Measurements from ENCODE around the gene ALAS1. TPM values are rescaled to one million over a fixed set of nuclear protein-coding genes. Genes with fewer than 3 reads are reported as not detected.
A peak's percentile ranks its signal among the peaks of the same experiment; 100 is the strongest.

ALAS1 gene
- total and polyA plus RNA-seq, 9 of the 15 experiments (the other 6 are each of a cell fraction or from before 2014, with no cell fraction given): 21.4 to 49.5 (median 34.4) TPM

DNA sequence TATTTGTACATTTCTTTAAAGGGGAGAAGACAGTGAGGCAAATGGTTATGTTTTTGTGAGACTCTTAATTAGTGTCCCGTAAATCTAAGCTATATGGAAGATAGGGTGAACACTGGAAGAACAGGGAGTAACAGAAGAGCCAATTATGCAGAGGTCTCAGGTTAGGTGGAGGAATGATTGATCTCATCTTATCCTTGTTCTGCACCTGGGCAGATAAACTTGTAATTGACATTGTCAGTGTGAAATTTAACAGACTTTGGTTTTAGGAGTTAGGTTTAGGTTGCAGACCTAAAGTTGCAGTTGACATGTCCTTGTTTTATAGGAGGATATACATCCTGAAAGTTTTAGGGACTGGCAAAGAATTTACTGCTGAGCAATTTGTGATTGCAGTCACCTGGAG lies 44.1 kb downstream of the ALAS1 start (continued):
- TF ChIP-seq, protein P1, sequence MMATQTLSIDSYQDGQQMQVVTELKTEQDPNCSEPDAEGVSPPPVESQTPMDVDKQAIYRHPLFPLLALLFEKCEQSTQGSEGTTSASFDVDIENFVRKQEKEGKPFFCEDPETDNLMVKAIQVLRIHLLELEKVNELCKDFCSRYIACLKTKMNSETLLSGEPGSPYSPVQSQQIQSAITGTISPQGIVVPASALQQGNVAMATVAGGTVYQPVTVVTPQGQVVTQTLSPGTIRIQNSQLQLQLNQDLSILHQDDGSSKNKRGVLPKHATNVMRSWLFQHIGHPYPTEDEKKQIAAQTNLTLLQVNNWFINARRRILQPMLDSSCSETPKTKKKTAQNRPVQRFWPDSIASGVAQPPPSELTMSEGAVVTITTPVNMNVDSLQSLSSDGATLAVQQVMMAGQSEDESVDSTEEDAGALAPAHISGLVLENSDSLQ (IDR thresholded peaks at IDR 0.05): peak; percentile 62
- TF ChIP-seq MEIS2 (IDR thresholded peaks at IDR 0.05; ENCODE audit: partially characterized antibody) (peak; percentile 72), TCF7L2 (IDR thresholded peaks at IDR 0.05; ENCODE audit: low read depth, low read length) (no peak), TAL1 (IDR thresholded peaks at IDR 0.05) (peak; percentile 47), NFATC3 (IDR thresholded peaks at IDR 0.05) (no peak), TCF3 (CRISPR knock-in tag; IDR thresholded peaks at IDR 0.05) (peak; percentile 47), ZNF217 (CRISPR knock-in tag; IDR thresholded peaks at IDR 0.05) (no peak), RFX1 (IDR thresholded peaks at IDR 0.05) (no peak), TEAD4 (IDR thresholded peaks at IDR 0.05; ENCODE audit: low read length) (peak; percentile 53; the same call in 1 of the 2 replicates), TEAD4 (CRISPR knock-in tag; IDR thresholded peaks at IDR 0.05; ENCODE audit: borderline replicate concordance) (no peak), LCOR (CRISPR knock-in tag; IDR thresholded peaks at IDR 0.05) (no peak), ZNF77 (CRISPR knock-in tag; IDR thresholded peaks at IDR 0.05) (no peak), ARID1B (IDR thresholded peaks at IDR 0.05) (peak; percentile 57; the same call in 1 of the 2 replicates), CAMTA2 (CRISPR knock-in tag; conservative IDR thresholded peaks at IDR 0.05) (no peak), ZNF436 (CRISPR knock-in tag; IDR thresholded peaks at IDR 0.05) (no peak), TRIM28 (IDR thresholded peaks at IDR 0.05) (no peak), MAFG (tag; conservative IDR thresholded peaks at IDR 0.05) (no peak), GABPB2 (CRISPR knock-in tag; conservative IDR thresholded peaks at IDR 0.05) (no peak), ZEB2 (IDR thresholded peaks at IDR 0.05) (peak; percentile 54; the same call in 1 of the 2 replicates), TAF9B (IDR thresholded peaks at IDR 0.05; ENCODE audit: partially characterized antibody) (no peak)
- TF ChIP-seq, protein P2, sequence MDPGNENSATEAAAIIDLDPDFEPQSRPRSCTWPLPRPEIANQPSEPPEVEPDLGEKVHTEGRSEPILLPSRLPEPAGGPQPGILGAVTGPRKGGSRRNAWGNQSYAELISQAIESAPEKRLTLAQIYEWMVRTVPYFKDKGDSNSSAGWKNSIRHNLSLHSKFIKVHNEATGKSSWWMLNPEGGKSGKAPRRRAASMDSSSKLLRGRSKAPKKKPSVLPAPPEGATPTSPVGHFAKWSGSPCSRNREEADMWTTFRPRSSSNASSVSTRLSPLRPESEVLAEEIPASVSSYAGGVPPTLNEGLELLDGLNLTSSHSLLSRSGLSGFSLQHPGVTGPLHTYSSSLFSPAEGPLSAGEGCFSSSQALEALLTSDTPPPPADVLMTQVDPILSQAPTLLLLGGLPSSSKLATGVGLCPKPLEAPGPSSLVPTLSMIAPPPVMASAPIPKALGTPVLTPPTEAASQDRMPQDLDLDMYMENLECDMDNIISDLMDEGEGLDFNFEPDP (CRISPR knock-in tag; IDR thresholded peaks at IDR 0.05): no peak
- TF ChIP-seq, protein P3, sequence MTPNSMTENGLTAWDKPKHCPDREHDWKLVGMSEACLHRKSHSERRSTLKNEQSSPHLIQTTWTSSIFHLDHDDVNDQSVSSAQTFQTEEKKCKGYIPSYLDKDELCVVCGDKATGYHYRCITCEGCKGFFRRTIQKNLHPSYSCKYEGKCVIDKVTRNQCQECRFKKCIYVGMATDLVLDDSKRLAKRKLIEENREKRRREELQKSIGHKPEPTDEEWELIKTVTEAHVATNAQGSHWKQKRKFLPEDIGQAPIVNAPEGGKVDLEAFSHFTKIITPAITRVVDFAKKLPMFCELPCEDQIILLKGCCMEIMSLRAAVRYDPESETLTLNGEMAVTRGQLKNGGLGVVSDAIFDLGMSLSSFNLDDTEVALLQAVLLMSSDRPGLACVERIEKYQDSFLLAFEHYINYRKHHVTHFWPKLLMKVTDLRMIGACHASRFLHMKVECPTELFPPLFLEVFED (CRISPR knock-in tag; conservative IDR thresholded peaks at IDR 0.05): no peak
- TF ChIP-seq, protein P4, sequence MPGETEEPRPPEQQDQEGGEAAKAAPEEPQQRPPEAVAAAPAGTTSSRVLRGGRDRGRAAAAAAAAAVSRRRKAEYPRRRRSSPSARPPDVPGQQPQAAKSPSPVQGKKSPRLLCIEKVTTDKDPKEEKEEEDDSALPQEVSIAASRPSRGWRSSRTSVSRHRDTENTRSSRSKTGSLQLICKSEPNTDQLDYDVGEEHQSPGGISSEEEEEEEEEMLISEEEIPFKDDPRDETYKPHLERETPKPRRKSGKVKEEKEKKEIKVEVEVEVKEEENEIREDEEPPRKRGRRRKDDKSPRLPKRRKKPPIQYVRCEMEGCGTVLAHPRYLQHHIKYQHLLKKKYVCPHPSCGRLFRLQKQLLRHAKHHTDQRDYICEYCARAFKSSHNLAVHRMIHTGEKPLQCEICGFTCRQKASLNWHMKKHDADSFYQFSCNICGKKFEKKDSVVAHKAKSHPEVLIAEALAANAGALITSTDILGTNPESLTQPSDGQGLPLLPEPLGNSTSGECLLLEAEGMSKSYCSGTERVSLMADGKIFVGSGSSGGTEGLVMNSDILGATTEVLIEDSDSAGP (CRISPR knock-in tag; IDR thresholded peaks at IDR 0.05): no peak
- TF ChIP-seq, protein P5, sequence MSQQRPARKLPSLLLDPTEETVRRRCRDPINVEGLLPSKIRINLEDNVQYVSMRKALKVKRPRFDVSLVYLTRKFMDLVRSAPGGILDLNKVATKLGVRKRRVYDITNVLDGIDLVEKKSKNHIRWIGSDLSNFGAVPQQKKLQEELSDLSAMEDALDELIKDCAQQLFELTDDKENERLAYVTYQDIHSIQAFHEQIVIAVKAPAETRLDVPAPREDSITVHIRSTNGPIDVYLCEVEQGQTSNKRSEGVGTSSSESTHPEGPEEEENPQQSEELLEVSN (IDR thresholded peaks at IDR 0.05; ENCODE audit: borderline replicate concordance in 1 of 2, extremely low read depth in 1 of 2, insufficient read depth in 1 of 2, insufficient read length in 1 of 2, low read depth in 1 of 2, low read length in 1 of 2, poor library complexity in 1 of 2, severe bottlenecking in 1 of 2): no peak

All from K562 (cell line).